HepG2 (cell line): ENCODE measurements around the gene UBXN2A.

Experiments
- ATF6 ChIP-seq: sonication (generic); formaldehyde crosslinking; conservative IDR thresholded peaks from 2 replicates; pipeline ENCODE4 v1.4.0; 2020; ENCODE audit warnings: missing genetic modification reagents
- CEBPB ChIP-seq: IDR thresholded peaks from 2 replicates; pipeline ENCODE4 v1.6.1; 2011; ENCODE audit warnings: low read depth, low read length, improper control_type of control experiment, borderline replicate concordance
- CHD2 ChIP-seq: IDR thresholded peaks from 2 replicates; pipeline ENCODE4 v1.6.1; 2011; ENCODE audit warnings: low read depth, low read length, improper control_type of control experiment
- CTCF ChIP-seq: sonication (generic); formaldehyde crosslinking; IDR thresholded peaks from 2 replicates; pipeline ENCODE4 v1.5.0; 2020; ENCODE audit warnings: mild to moderate bottlenecking, missing genetic modification reagents, moderate library complexity
- E2F5 ChIP-seq: sonication (generic); formaldehyde crosslinking; conservative IDR thresholded peaks from 2 replicates; pipeline ENCODE4 v1.4.0; 2020; ENCODE audit warnings: missing genetic modification reagents
- EHMT2 ChIP-seq: fragments of 200-600 bp; sonication (generic); IDR thresholded peaks from 2 replicates; pipeline ENCODE4 v1.7.0; 2017; ENCODE audit warnings: antibody characterized with exemption, low read depth, low read length, borderline replicate concordance
- FUBP1 ChIP-seq: sonication (generic); formaldehyde crosslinking; IDR thresholded peaks from 2 replicates; pipeline ENCODE4 v1.5.1; 2020; ENCODE audit warnings: missing genetic modification reagents, mild to moderate bottlenecking, borderline replicate concordance
- JUN ChIP-seq: sonication (generic); formaldehyde crosslinking; IDR thresholded peaks from 2 replicates; pipeline ENCODE4 v1.4.0; 2020; ENCODE audit warnings: mild to moderate bottlenecking, missing genetic modification reagents
- MAX ChIP-seq: IDR thresholded peaks from 2 replicates; pipeline ENCODE4 v1.6.1; 2012; ENCODE audit warnings: inconsistent platforms
- NR2C2 ChIP-seq: sonication (generic); formaldehyde crosslinking; IDR thresholded peaks from 2 replicates; pipeline ENCODE4 v1.4.0; 2020; ENCODE audit warnings: missing genetic modification reagents, mild to moderate bottlenecking, moderate library complexity, borderline replicate concordance
- POLR2A ChIP-seq, 2 experiments: IDR thresholded peaks; 2 replicates each; pipeline ENCODE4 v1.6.1; 2011; ENCODE audit warnings: low read depth in 2 of 2, low read length in 2 of 2, mild to moderate bottlenecking in 1 of 2, moderate library complexity in 1 of 2; ENCODE audit not compliant: insufficient read depth in 1 of 2
- POLR2AphosphoS5 ChIP-seq: IDR thresholded peaks from 2 replicates; pipeline ENCODE4 v1.6.1; 2012; ENCODE audit warnings: low read depth, low read length
- RAD21 ChIP-seq: fragments of 450-650 bp; formaldehyde crosslinking; IDR thresholded peaks from 2 replicates; pipeline ENCODE4 v1.5.0; 2020; ENCODE audit warnings: mild to moderate bottlenecking
- RXRB ChIP-seq: IDR thresholded peaks from 2 replicates; pipeline ENCODE4 v1.6.1; 2016; ENCODE audit warnings: borderline replicate concordance, missing genetic modification reagents, missing compliant biosample characterization

- no peak for TF ChIP-seq RAD21
- TF ChIP-seq CTCF, result no peak
- TF ChIP-seq NR2C2, result no peak
- TF ChIP-seq POLR2A (IDR thresholded peaks at IDR 0.05; ENCODE audit: insufficient read depth in 1 of 2, low read depth in 2 of 2, low read length in 2 of 2), result no peak
- TF ChIP-seq CHD2, result no peak
- no peak for TF ChIP-seq RXRB (CRISPR knock-in tag)
- no peak for TF ChIP-seq MAX
- no peak for TF ChIP-seq E2F5 (CRISPR knock-in tag)
- TF ChIP-seq POLR2AphosphoS5, result no peak
- TF ChIP-seq FUBP1 (CRISPR knock-in tag), result no peak
- no peak for TF ChIP-seq JUN
- TF ChIP-seq EHMT2, result no peak
- no peak for TF ChIP-seq ATF6 (CRISPR knock-in tag)
- no peak for TF ChIP-seq CEBPB
These were observed 28.2 kb upstream of the UBXN2A start for GRCh38 chr2:23912054-23912453.
